Motor neuron (in vitro differentiated cells): ENCODE results near the gene KRT78. TPM values are rescaled to one million over a fixed set of nuclear protein-coding genes. Genes with fewer than 3 reads are reported as not detected.

Source experiments
- ATAC-seq, 8 experiments: fragments of 200-7000 bp; cut with Tn5 transposase; replicated peaks in 6 of 8; 2 replicates each; pipeline ENCODE4 v1.8.0; 2021; ENCODE audit warnings: mild to moderate bottlenecking in 8 of 8, moderate library complexity in 8 of 8
- H3K27ac ChIP-seq, 2 donors: fragments of 250-450 bp; sonication (Bioruptor Pico); 2 replicates each; pipeline ENCODE4 v1.9.0; 2021; ENCODE audit warnings: antibody characterized with exemption in 2 of 2, mild to moderate bottlenecking in 2 of 2, moderate library complexity in 1 of 2
- H3K4me1 ChIP-seq, 2 donors: fragments of 250-450 bp; sonication (Bioruptor Pico); replicated peaks in 1 of 2; 2 replicates each; pipeline ENCODE4 v1.6.1; 2021; ENCODE audit warnings: antibody characterized with exemption in 2 of 2, mild to moderate bottlenecking in 2 of 2, moderate library complexity in 1 of 2
- H3K4me3 ChIP-seq, 5 donors: fragments of 250-450 bp; sonication (Bioruptor Pico); 2 replicates each; pipeline ENCODE4 v1.9.0; 2021; ENCODE audit warnings: antibody characterized with exemption in 5 of 5, mild to moderate bottlenecking in 5 of 5, moderate library complexity in 4 of 5
- WGBS, 10 experiments: fragments of 450-650 bp; shearing (Covaris generic); methylation state at CpG; one replicate each; pipeline ENCODE4 v1.0.0; 2022; 5-methylcytosine and 5-hydroxymethylcytosine counted together
- in situ Hi-C, 9 experiments: fragments of 400-800 bp; cut with MboI; loops; one replicate each; pipeline ENCODE4 v1.15.0; 2021; ENCODE audit warnings: low sequenced_read_pairs in 9 of 9, low pct_unique_long_range_greater_than_20kb in 2 of 9; ENCODE audit not compliant: unreplicated experiment in 9 of 9
- total RNA-seq, 8 experiments: library from RNA; unstranded; fragments of 300-600 nt; gene quantifications; 2 replicates each; pipeline versions ENCODE4 v1.2.3 to v1.2.4, GENCODE V29; 2022

KRT78 gene
- total RNA-seq, 8 experiments from 2014 or later, result 0.09 to 1.5 (median 0.71) TPM; not detected in 3

- in situ Hi-C loops, result no loop called here
- peaks cover 0 to 6% of the 10 kb centered on the region in 2 donors for H3K4me1 ChIP-seq
- no peak for ATAC-seq
- no peak overlapping the region for H3K27ac ChIP-seq
- 47 to 100% (median 82%) methylated on average over 1 to 4 of the region's 8 CpGs; no CpG with 5 or more reads in 4 of the 10 experiments for WGBS, 10 experiments
- no peak overlapping the region for H3K4me3 ChIP-seq
These were observed 31.6 kb downstream of the KRT78 start for GRCh38 chr12:52817003-52817698.

- Histone ChIP-seq H3K4me1 (peaks cover 0 to 6% of the 10 kb centered on the region in 2 donors), H3K4me3 (no peak overlapping the region), H3K27ac (no peak overlapping the region)
- in situ Hi-C loops, result no loop called here
- ATAC-seq, result no peak
- 78 to 100% (median 89%) methylated on average over 3 to 4 of the region's 9 CpGs; no CpG with 5 or more reads in 7 of the 10 experiments for WGBS, 10 experiments
These were observed 32.9 kb downstream of the KRT78 start for GRCh38 chr12:52815676-52816588.

GRCh38 chr12:52815161-52815560, 33.6 kb downstream of the KRT78 start:
- H3K4me1 ChIP-seq, result peaks cover 0 to 6% of the 10 kb centered on the region in 2 donors
- no peak overlapping the region for H3K27ac ChIP-seq
- no peak overlapping the region for H3K4me3 ChIP-seq
- in situ Hi-C loops, result no loop called here
- no peak for ATAC-seq
- 48 to 89% (median 80%) methylated on average over 1 to 4 of the region's 4 CpGs; no CpG with 5 or more reads in 1 of the 10 experiments for WGBS, 10 experiments

GRCh38 chr12:52814710-52815155, 34.1 kb downstream of the KRT78 start:
- no peak for ATAC-seq
- Histone ChIP-seq H3K27ac (no peak overlapping the region), H3K4me3 (no peak overlapping the region), H3K4me1 (peaks cover 0 to 6% of the 10 kb centered on the region in 2 donors)
- in situ Hi-C loops, result no loop called here
- 0 to 100% (median 64%) methylated on average over 1 to 3 of the region's 4 CpGs; no CpG with 5 or more reads in 6 of the 10 experiments for WGBS, 10 experiments

GRCh38 chr12:52813885-52814709, 34.7 kb downstream of the KRT78 start, which contains the start of gene KRT4:
Gene KRT4 (minus strand): TSS chr12:52814116. CDS start chr12:52814058, 58 bp downstream.
- in situ Hi-C loops, result no loop called here
- peak in 1 of 8 experiments; percentile 91 for ATAC-seq
- WGBS, 10 experiments, result 27 to 100% (median 92%) methylated on average over 1 to 5 of the region's 15 CpGs; no CpG with 5 or more reads in 3 of the 10 experiments
- H3K27ac ChIP-seq, result no peak within 1 kb of the TSS
- no peak within 1 kb of the TSS for H3K4me3 ChIP-seq
- H3K4me1 ChIP-seq, result peaks cover 0 to 6% of the 10 kb centered on the region in 2 donors

GRCh38 chr12:52813203-52813819, 35.5 kb downstream of the KRT78 start:
- in situ Hi-C loops, result no loop called here
- no peak for ATAC-seq
- Histone ChIP-seq H3K4me3 (no peak overlapping the region), H3K4me1 (peaks cover 0 to 2% of the 10 kb centered on the region in 2 donors), H3K27ac (no peak overlapping the region)
- WGBS, 10 experiments, result 17 to 74% (median 60%) methylated on average over 1 to 5 of the region's 10 CpGs; no CpG with 5 or more reads in 5 of the 10 experiments

- no peak overlapping the region for H3K4me3 ChIP-seq
- in situ Hi-C loops, result no loop called here
- H3K27ac ChIP-seq, result no peak overlapping the region
- WGBS, 10 experiments, result 7 to 80% (median 35%) methylated on average over 1 to 3 of the region's 3 CpGs
- ATAC-seq, result peak in 1 of 8 experiments; percentile 16
- H3K4me1 ChIP-seq, result peaks cover 0 to 2% of the 10 kb centered on the region in 2 donors
These were observed 36.0 kb downstream of the KRT78 start for GRCh38 chr12:52812749-52813148.

GRCh38 chr12:52812073-52812400, 36.8 kb downstream of the KRT78 start:
- WGBS, 10 experiments, result 0 to 67% (median 31%) methylated on average over 1 to 4 of the region's 4 CpGs; no CpG with 5 or more reads in 3 of the 10 experiments
- in situ Hi-C loops, result no loop called here

GRCh38 chr12:52811191-52812072, 37.4 kb downstream of the KRT78 start:
- H3K4me3 ChIP-seq, result no peak overlapping the region
- peaks cover 0 to 2% of the 10 kb centered on the region in 2 donors for H3K4me1 ChIP-seq
- 0 to 91% (median 73%) methylated on average over 2 to 7 of the region's 9 CpGs; no CpG with 5 or more reads in 2 of the 10 experiments for WGBS, 10 experiments
- no peak for ATAC-seq
- H3K27ac ChIP-seq, result no peak overlapping the region
- in situ Hi-C loops, result no loop called here

More at GRCh38 chr12:52812073-52812400, 36.8 kb downstream of the KRT78 start:
- Histone ChIP-seq H3K27ac (no peak overlapping the region), H3K4me1 (peaks cover 0 to 2% of the 10 kb centered on the region in 2 donors), H3K4me3 (no peak overlapping the region)
- ATAC-seq, result no peak

- no peak overlapping the region for H3K4me3 ChIP-seq
- in situ Hi-C loops, result no loop called here
These were observed 38.2 kb downstream of the KRT78 start for GRCh38 chr12:52810554-52810953.

GRCh38 chr12:52809166-52809565, 39.6 kb downstream of the KRT78 start:
- 0 to 100% (median 62%) methylated on average over 1 to 5 of the region's 7 CpGs for WGBS, 10 experiments
- Histone ChIP-seq H3K4me1 (peaks cover 0 to 2% of the 10 kb centered on the region in 2 donors), H3K27ac (no peak overlapping the region), H3K4me3 (no peak overlapping the region)
- no peak for ATAC-seq
- in situ Hi-C loops, result no loop called here

More at GRCh38 chr12:52810554-52810953, 38.2 kb downstream of the KRT78 start:
- ATAC-seq, result no peak
- Histone ChIP-seq H3K27ac (no peak overlapping the region), H3K4me1 (peaks cover 0 to 2% of the 10 kb centered on the region in 2 donors)
- WGBS, 10 experiments, result 0 to 100% (median 55%) methylated on average over 1 to 5 of the region's 5 CpGs
